GM12878 (cell line): ENCODE measurements around the gene TNK1. TPM values are rescaled to one million over a fixed set of nuclear protein-coding genes. Genes with fewer than 3 reads are reported as not detected.
A peak's percentile ranks its signal among the peaks of the same experiment; 100 is the strongest.
"Not testable (repeated sequence)": the region's sequence is repeated elsewhere in the genome, so short reads cannot be mapped to it uniquely, and the experiment has no call there.

Source experiments
- ATAC-seq: fragments of 200-7000 bp; cut with Tn5 transposase; 3 replicates; pipeline ENCODE4 v1.9.1; 2020; ENCODE audit warnings: mild to moderate bottlenecking, moderate library complexity
- BruUV-seq: library from RNA; stranded (reverse); fragments of 400-500 nt; replicated peaks from 2 replicates; lab custom pipeline; 2021; lab: Mats Ljungman, UMichigan
- CTCF ChIA-PET: fragments of 300-600 bp; sonication (Branson Sonifier 250); formaldehyde crosslinking; extraction: SDS; loops from one replicate; lab custom pipeline; 2021; ENCODE audit warnings: inconsistent platforms; lab: Yijun Ruan, JAX
- POLR2A ChIA-PET: fragments of 350-600 bp; formaldehyde crosslinking; extraction: SDS; loops from one replicate; lab custom pipeline; 2021; ENCODE audit warnings: inconsistent platforms; lab: Charles Lee
- RAD21 ChIA-PET: fragments of 300-600 bp; sonication (Branson Sonifier 250); formaldehyde crosslinking; loops from one replicate; lab custom pipeline; 2023; ENCODE audit warnings: antibody characterized with exemption; ENCODE audit not compliant: unreplicated experiment; lab: Charles Lee
- SMC1A ChIA-PET: fragments of 300-600 bp; sonication (Branson Sonifier 250); formaldehyde crosslinking; loops from one replicate; lab custom pipeline; 2023; ENCODE audit not compliant: unreplicated experiment, uncharacterized antibody; lab: Charles Lee
- DNase-seq: peaks from one replicate; pipeline ENCODE4 v3.0.0-alpha.2; 2011; ENCODE audit warnings: low read depth, low spot score
- FAIRE-seq: peaks from 3 replicates; lab custom pipeline; 2011; peaks lifted over from hg19 to GRCh38; lab: Jason Lieb, UNC
- H2AFZ ChIP-seq: 2 replicates; pipeline ENCODE4 v1.6.0; 2011; ENCODE audit warnings: low read depth, low read length, control low read depth; ENCODE audit not compliant: control insufficient read depth
- H3K27ac ChIP-seq: 2 replicates; pipeline ENCODE4 v1.5.1; 2011; ENCODE audit warnings: control low read depth; ENCODE audit not compliant: control insufficient read depth, insufficient read depth
- H3K27me3 ChIP-seq, 2 experiments: replicated peaks in 1 of 2; 2 replicates each; pipeline versions ENCODE4 v1.6.0 to v1.6.1; 2011; ENCODE audit warnings: low read length in 1 of 2; ENCODE audit not compliant: control insufficient read depth in 2 of 2, insufficient read depth in 2 of 2
- H3K36me3 ChIP-seq, 2 experiments: 2 replicates each; pipeline ENCODE4 v1.5.1; 2011; ENCODE audit warnings: low read length in 1 of 2; ENCODE audit not compliant: control insufficient read depth in 2 of 2, insufficient read depth in 2 of 2
- H3K4me1 ChIP-seq: 2 replicates; pipeline ENCODE4 v1.6.1; 2011; ENCODE audit warnings: mild to moderate bottlenecking, low read length, moderate library complexity, mixed read lengths; ENCODE audit not compliant: control insufficient read depth, insufficient read depth
- H3K4me2 ChIP-seq: 2 replicates; pipeline ENCODE4 v1.6.0; 2011; ENCODE audit warnings: control low read depth; ENCODE audit not compliant: control insufficient read depth, insufficient read depth
- H3K4me3 ChIP-seq: fragments of 200-600 bp; sonication (generic); 2 replicates; pipeline ENCODE4 v1.5.1; 2016
- H3K79me2 ChIP-seq: 2 replicates; pipeline ENCODE4 v1.6.0; 2011; ENCODE audit warnings: low read length; ENCODE audit not compliant: control insufficient read depth, insufficient read depth
- H3K9ac ChIP-seq: 2 replicates; pipeline ENCODE4 v1.8.0; 2011; ENCODE audit warnings: low read length, control low read depth, mixed read lengths; ENCODE audit not compliant: control insufficient read depth, insufficient read depth
- H3K9me3 ChIP-seq: replicated peaks from 3 replicates; pipeline ENCODE4 v1.5.1; 2011; ENCODE audit warnings: mild to moderate bottlenecking, low read length; ENCODE audit not compliant: control insufficient read depth, insufficient read depth
- H4K20me1 ChIP-seq: 2 replicates; pipeline ENCODE4 v1.6.0; 2011; ENCODE audit not compliant: control insufficient read depth, insufficient read depth
- BHLHE40 ChIP-seq, 2 experiments: fragments of 450-650 bp in 1 of 2; IDR thresholded peaks; 2 replicates each; pipeline ENCODE4 v1.6.1; 2011 to 2017; ENCODE audit warnings: low read depth in 2 of 2, borderline replicate concordance in 1 of 2, improper control_type of control experiment in 1 of 2, low read length in 1 of 2, mild to moderate bottlenecking in 1 of 2
- HDGF ChIP-seq: fragments of 450-650 bp; IDR thresholded peaks from 2 replicates; pipeline ENCODE4 v1.6.1; 2016; ENCODE audit warnings: antibody characterized with exemption
- NR2F1 ChIP-seq: fragments of 450-650 bp; conservative IDR thresholded peaks from 2 replicates; pipeline ENCODE4 v1.6.1; 2017; ENCODE audit warnings: mild to moderate bottlenecking
- USF1 ChIP-seq: IDR thresholded peaks from 2 replicates; pipeline ENCODE4 v1.6.1; 2011; ENCODE audit warnings: borderline replicate concordance, low read depth, mild to moderate bottlenecking, moderate library complexity, mixed read lengths, low read length; ENCODE audit not compliant: insufficient read depth; ENCODE audit errors: extremely low read length
- WGBS: methylation state at CpG from one replicate; pipeline ENCODE4 v1.1.6; 2016; ENCODE audit warnings: low lambda C conversion rate; ENCODE audit not compliant: insufficient replicate concordance, insufficient coverage; ENCODE audit errors: missing lambda C conversion rate; 5-methylcytosine and 5-hydroxymethylcytosine counted together
- in situ Hi-C: fragments of 300-500 bp; cut with MboI; formaldehyde crosslinking; loops from 9 replicates; pipeline ENCODE4 v1.14.3; 2018; ENCODE audit warnings: mixed read lengths
- intact Hi-C: fragments of 100-400 bp; cut with micrococcal nuclease; formaldehyde crosslinking; loops from one replicate; pipeline ENCODE4 v1.14.2; 2022; ENCODE audit not compliant: unreplicated experiment
- polyA plus RNA-seq, 11 experiments: library from polyadenylated mRNA; depleted of rRNA in 4 of 11; unstranded in 6 of 11; stranded (reverse) in 5 of 11; fragments of >200 nt; fragmentation: Nextera tagmentation in 4 of 11; fragmentation: Illumina TruSeq in 1 of 11; extraction: Ambion mirVana in 4 of 11; extraction: Trizol in 1 of 11; gene quantifications; 1 replicate in 1 of 11; 2 replicates in 10 of 11; pipeline versions ENCODE4 v1.2.1 to v1.2.3, GENCODE V29; 2011 to 2016; ENCODE audit warnings: inconsistent platforms in 2 of 11, missing spikeins in 2 of 11, low read depth in 1 of 11
- total RNA-seq, 4 experiments: library from RNA; depleted of rRNA in 3 of 4; stranded (reverse); fragments of >200 nt in 3 of 4; fragmentation: Illumina TruSeq in 1 of 4; extraction: Trizol in 1 of 4; gene quantifications; 2 replicates each; pipeline versions ENCODE4 v1.2.1 to v1.2.3, GENCODE V29; 2013 to 2021

The TNK1 gene
- total and polyA plus RNA-seq, 10 of the 15 experiments (the other 5 are each of a cell fraction or from before 2014, with no cell fraction given) = 0.06 to 2.5 (median 0.70) TPM

- FAIRE-seq = no peak
Observed at GRCh38 chr17:7334938-7335538, 45.9 kb upstream of the TNK1 start.

GRCh38 chr17:7335765-7336164 is 45.1 kb upstream of the TNK1 start:
- peak overlapping the region; percentile 99 for H3K27ac ChIP-seq

More at GRCh38 chr17:7334938-7335538, 45.9 kb upstream of the TNK1 start:
- peaks cover 0 to 12% of the 10 kb centered on the region in 2 experiments; a peak in 2 of 4 replicates for H3K36me3 ChIP-seq
- in situ Hi-C loops (no loop called here), intact Hi-C loops (no loop called here)
- H4K20me1 ChIP-seq = no peaks in the 10 kb centered on the region
- TF ChIP-seq USF1 = no peak
- peak overlapping the region; percentile 97 for H3K4me2 ChIP-seq
- SMC1A ChIA-PET = interaction anchor here (0.8 to 3.8 kb wide), 4 partner anchors 14 to 289 kb away, joined by 3 to 33 read pairs (median 7); partner anchors contain the start of gene TMEM95
- H3K27ac ChIP-seq = peak overlapping the region; percentile 99
- H2AFZ ChIP-seq = no peak overlapping the region
- CTCF ChIA-PET = interaction anchor here (1.3 to 3.8 kb wide), 9 partner anchors 11 to 290 kb away, joined by 3 to 34 read pairs (median 10); partner anchors contain the start of genes SENP3, TMEM102 and TMEM256
- DNase-seq (no peak), ATAC-seq (no peak)
- H3K9me3 ChIP-seq = no peaks in the 10 kb centered on the region
- peaks cover 29% of the 10 kb centered on the region for H3K79me2 ChIP-seq
- RAD21 ChIA-PET = interaction anchor here (0.5 to 5.2 kb wide), 6 partner anchors 10 to 236 kb away, joined by 3 to 45 read pairs (median 8); partner anchors contain the start of genes KCTD11 and TMEM95
- no peak overlapping the region for H3K4me3 ChIP-seq
- POLR2A ChIA-PET = interaction anchor here (0.5 to 3.9 kb wide), 5 partner anchors 9 to 289 kb away, joined by 3 to 52 read pairs (median 4); no protein-coding TSS in a partner anchor
- no peaks in the 10 kb centered on the region for H3K27me3 ChIP-seq
- no TSS peak for BruUV-seq
- H3K4me1 ChIP-seq = peaks cover 39% of the 10 kb centered on the region
- 97% methylated on average over 3 of the region's 3 CpGs for WGBS
- no peak overlapping the region for H3K9ac ChIP-seq

More at GRCh38 chr17:7335765-7336164, 45.1 kb upstream of the TNK1 start:
- H3K9me3 ChIP-seq, BruUV-seq, in situ Hi-C loops, DNase-seq, FAIRE-seq, H2AFZ ChIP-seq, H3K27me3 ChIP-seq: not testable (repeated sequence)
- peaks cover 30% of the 10 kb centered on the region for H3K79me2 ChIP-seq
- POLR2A ChIA-PET = interaction anchor here (0.5 to 3.9 kb wide), 21 partner anchors 8 to 1607 kb away, joined by 3 to 52 read pairs (median 5); partner anchors contain the start of genes FXR2, GPS2, KCTD11 and POLR2A
- peaks cover 34% of the 10 kb centered on the region for H3K4me1 ChIP-seq
- peak overlapping the region; percentile 97 for H3K4me2 ChIP-seq
- whole genome bisulfite sequencing = 23% methylated on average over 13 of the region's 13 CpGs
- H3K9ac ChIP-seq = peak overlapping the region; percentile 99
- TF ChIP-seq NR2F1 (peak; percentile 92), HDGF (0 out of 2 replicates have a peak, but pooled peaks have one; percentile 22), BHLHE40 (IDR thresholded peaks at IDR 0.05; ENCODE audit: borderline replicate concordance in 1 of 2, low read depth in 2 of 2, low read length in 1 of 2) (peak in 1 of 2 experiments; percentile 64; a peak in 2 of 4 replicates)
- TF ChIP-seq, all 136 proteins: peak for 3; not testable (repeated sequence) for 133
- ATAC-seq = peak; percentile 16
- Histone ChIP-seq H3K36me3 (peaks cover 0 to 17% of the 10 kb centered on the region in 2 experiments; a peak in 2 of 4 replicates), H3K4me3 (peak overlapping the region; percentile 96)
- H4K20me1 ChIP-seq, intact Hi-C loops: not testable (repeated sequence)
- ChIA-PET RAD21 (interaction anchor here (0.6 to 5.2 kb wide), 16 partner anchors 9 to 351 kb away, joined by 3 to 45 read pairs (median 4); partner anchors contain the start of genes FXR2, GABARAP, KCTD11 and PLSCR3), CTCF (interaction anchor here (0.7 to 3.8 kb wide), 15 partner anchors 9 to 352 kb away, joined by 3 to 46 read pairs (median 8); partner anchors contain the start of genes NEURL4, SENP3, TMEM102 and TMEM256), SMC1A (interaction anchor here (0.8 to 4.5 kb wide), 13 partner anchors 7 to 290 kb away, joined by 3 to 33 read pairs (median 5); partner anchors contain the start of genes CTDNEP1, GPS2, KCTD11 and NEURL4)
